HepG2 (cell line): Measurements from ENCODE around the gene VAMP5. TPM values are rescaled to one million over a fixed set of nuclear protein-coding genes. Genes with fewer than 3 reads are reported as not detected.
A peak's percentile ranks its signal among the peaks of the same experiment; 100 is the strongest.

Source experiments
- ATF7 ChIP-seq, 2 experiments: fragments of 450-650 bp in 1 of 2; sonication (generic) in 1 of 2; formaldehyde crosslinking in 1 of 2; IDR thresholded peaks; 2 replicates each; pipeline versions ENCODE4 v1.4.0 to v1.6.1; 2016 to 2020; ENCODE audit warnings: antibody characterized with exemption in 1 of 2, mild to moderate bottlenecking in 1 of 2, missing genetic modification reagents in 1 of 2
- DMTF1 ChIP-seq: sonication (generic); formaldehyde crosslinking; IDR thresholded peaks from 2 replicates; pipeline ENCODE4 v1.4.0; 2020; ENCODE audit warnings: mild to moderate bottlenecking, missing genetic modification reagents
- FUBP1 ChIP-seq: sonication (generic); formaldehyde crosslinking; IDR thresholded peaks from 2 replicates; pipeline ENCODE4 v1.5.1; 2020; ENCODE audit warnings: missing genetic modification reagents, mild to moderate bottlenecking, borderline replicate concordance
- GFI1 ChIP-seq: sonication (generic); formaldehyde crosslinking; IDR thresholded peaks from 2 replicates; pipeline ENCODE4 v1.5.0; 2020; ENCODE audit warnings: missing genetic modification reagents, mild to moderate bottlenecking, borderline replicate concordance
- GPN1 ChIP-seq: sonication (generic); formaldehyde crosslinking; IDR thresholded peaks from 2 replicates; pipeline ENCODE4 v1.5.1; 2020; ENCODE audit warnings: missing genetic modification reagents, borderline replicate concordance
- IRX3 ChIP-seq: sonication (generic); formaldehyde crosslinking; IDR thresholded peaks from 2 replicates; pipeline ENCODE4 v1.8.1; 2023; ENCODE audit warnings: mild to moderate bottlenecking, low read depth, missing genetic modification reagents, borderline replicate concordance
- KDM2A ChIP-seq: sonication (generic); formaldehyde crosslinking; IDR thresholded peaks from 2 replicates; pipeline ENCODE4 v1.4.0; 2020; ENCODE audit warnings: low read depth, missing genetic modification reagents, borderline replicate concordance
- MXD4 ChIP-seq: IDR thresholded peaks from 2 replicates; pipeline ENCODE4 v1.6.1; 2016; ENCODE audit warnings: mild to moderate bottlenecking, missing biosample characterization, missing genetic modification reagents
- NFIC ChIP-seq: IDR thresholded peaks from 2 replicates; pipeline ENCODE4 v1.6.1; 2012; ENCODE audit warnings: mild to moderate bottlenecking, low read length, inconsistent platforms
- NR2F1 ChIP-seq, 2 experiments: fragments of 450-650 bp in 1 of 2; formaldehyde crosslinking in 1 of 2; IDR thresholded peaks; 2 replicates each; pipeline versions ENCODE4 v1.5.0 to v1.6.1; 2016 to 2020; ENCODE audit warnings: mild to moderate bottlenecking in 1 of 2, missing compliant biosample characterization in 1 of 2, missing genetic modification reagents in 1 of 2, moderate library complexity in 1 of 2
- PAX8 ChIP-seq: sonication (generic); formaldehyde crosslinking; IDR thresholded peaks from 2 replicates; pipeline ENCODE4 v1.8.0; 2022; ENCODE audit warnings: mild to moderate bottlenecking, missing genetic modification reagents, borderline replicate concordance
- RFX1 ChIP-seq: fragments of 450-650 bp; IDR thresholded peaks from 2 replicates; pipeline ENCODE4 v1.6.1; 2017
- SRSF9 ChIP-seq: fragments of 200-400 bp; formaldehyde crosslinking; IDR thresholded peaks from 2 replicates; pipeline ENCODE4 v1.6.1; 2018; ENCODE audit warnings: borderline replicate concordance, mild to moderate bottlenecking, low read depth, low read length; ENCODE audit not compliant: insufficient read depth, poor library complexity, severe bottlenecking
- TBX3 ChIP-seq: fragments of 450-650 bp; IDR thresholded peaks from 2 replicates; pipeline ENCODE4 v1.6.1; 2017; ENCODE audit warnings: antibody characterized with exemption, mild to moderate bottlenecking, inconsistent platforms, borderline replicate concordance
- TEF ChIP-seq: sonication (generic); formaldehyde crosslinking; IDR thresholded peaks from 2 replicates; pipeline ENCODE4 v1.5.0; 2020; ENCODE audit warnings: missing genetic modification reagents
- TRAFD1 ChIP-seq: sonication (generic); formaldehyde crosslinking; IDR thresholded peaks from 2 replicates; pipeline ENCODE4 v1.5.1; 2020; ENCODE audit warnings: missing genetic modification reagents, mild to moderate bottlenecking, borderline replicate concordance
- ZBTB26 ChIP-seq: IDR thresholded peaks from 2 replicates; pipeline ENCODE4 v1.6.1; 2016; ENCODE audit warnings: missing compliant biosample characterization, missing genetic modification reagents, borderline replicate concordance
- ZBTB38 ChIP-seq: sonication (generic); formaldehyde crosslinking; IDR thresholded peaks from 2 replicates; pipeline ENCODE4 v1.5.1; 2020; ENCODE audit warnings: mild to moderate bottlenecking, missing genetic modification reagents
- ZNF263 ChIP-seq: sonication (generic); formaldehyde crosslinking; IDR thresholded peaks from 2 replicates; pipeline ENCODE4 v1.4.0; 2020; ENCODE audit warnings: missing genetic modification reagents
- ZNF501 ChIP-seq: sonication (generic); formaldehyde crosslinking; IDR thresholded peaks from 2 replicates; pipeline ENCODE4 v1.5.1; 2020; ENCODE audit warnings: mild to moderate bottlenecking, moderate library complexity, missing genetic modification reagents
- ZNF724P ChIP-seq: sonication (generic); formaldehyde crosslinking; IDR thresholded peaks from 2 replicates; pipeline ENCODE4 v1.8.0; 2022; ENCODE audit warnings: missing genetic modification reagents, borderline replicate concordance
- ZNF775 ChIP-seq: sonication (generic); formaldehyde crosslinking; IDR thresholded peaks from 2 replicates; pipeline ENCODE4 v1.4.0; 2020; ENCODE audit warnings: missing genetic modification reagents, mild to moderate bottlenecking, moderate library complexity, borderline replicate concordance
- polyA plus RNA-seq, 8 experiments: library from polyadenylated mRNA; depleted of rRNA in 3 of 8; stranded (reverse) in 7 of 8; unstranded in 1 of 8; fragments of >200 nt; fragmentation: Illumina TruSeq in 4 of 8; extraction: Trizol in 4 of 8; gene quantifications; 2 replicates each; pipeline versions ENCODE4 v1.2.1 to v1.2.3, GENCODE V29; 2011 to 2016; ENCODE audit warnings: low read depth in 4 of 8, missing spikeins in 1 of 8, mixed read lengths in 1 of 8; ENCODE audit not compliant: insufficient read depth in 1 of 8
- total RNA-seq, 5 experiments: library from RNA; depleted of rRNA; stranded (reverse); fragments of >200 nt; fragmentation: Illumina TruSeq; extraction: Trizol; gene quantifications; 2 replicates each; pipeline ENCODE4 v1.2.3, GENCODE V29; 2016; ENCODE audit warnings: low read depth in 1 of 5

VAMP5 gene
- total and polyA plus RNA-seq, 2 of the 13 experiments (the other 11 are each of a cell fraction or from before 2014, with no cell fraction given) = 7.2 to 56.7 TPM

- TF ChIP-seq SRSF9 (no peak), ATF7 (IDR thresholded peaks at IDR 0.05) (no peak), ATF7 (CRISPR knock-in tag; IDR thresholded peaks at IDR 0.05) (no peak), IRX3 (no peak), FUBP1 (no peak), DMTF1 (CRISPR knock-in tag) (no peak), ZNF263 (CRISPR knock-in tag) (no peak), GPN1 (no peak), MXD4 (CRISPR knock-in tag) (no peak), GFI1 (0 out of 2 replicates have a peak, but pooled peaks have one; percentile 57), ZBTB38 (CRISPR knock-in tag) (no peak), PAX8 (CRISPR knock-in tag) (no peak), ZNF724P (CRISPR knock-in tag) (no peak), ZNF501 (CRISPR knock-in tag) (no peak), TEF (CRISPR knock-in tag) (no peak), ZBTB26 (peak; percentile 67; the same call in 1 of the 2 replicates), NR2F1 (CRISPR knock-in tag; IDR thresholded peaks at IDR 0.05) (no peak; a peak in 1 of 4 replicates), KDM2A (no peak), NFIC (0 out of 2 replicates have a peak, but pooled peaks have one; percentile 23), ZNF775 (CRISPR knock-in tag) (no peak), TBX3 (no peak), RFX1 (no peak), TRAFD1 (CRISPR knock-in tag) (no peak)
These were observed 26.1 kb upstream of the VAMP5 start (continued) for GRCh38 chr2:85558160-85558559.
